ENCODE results near the gene USP4.

DNA sequence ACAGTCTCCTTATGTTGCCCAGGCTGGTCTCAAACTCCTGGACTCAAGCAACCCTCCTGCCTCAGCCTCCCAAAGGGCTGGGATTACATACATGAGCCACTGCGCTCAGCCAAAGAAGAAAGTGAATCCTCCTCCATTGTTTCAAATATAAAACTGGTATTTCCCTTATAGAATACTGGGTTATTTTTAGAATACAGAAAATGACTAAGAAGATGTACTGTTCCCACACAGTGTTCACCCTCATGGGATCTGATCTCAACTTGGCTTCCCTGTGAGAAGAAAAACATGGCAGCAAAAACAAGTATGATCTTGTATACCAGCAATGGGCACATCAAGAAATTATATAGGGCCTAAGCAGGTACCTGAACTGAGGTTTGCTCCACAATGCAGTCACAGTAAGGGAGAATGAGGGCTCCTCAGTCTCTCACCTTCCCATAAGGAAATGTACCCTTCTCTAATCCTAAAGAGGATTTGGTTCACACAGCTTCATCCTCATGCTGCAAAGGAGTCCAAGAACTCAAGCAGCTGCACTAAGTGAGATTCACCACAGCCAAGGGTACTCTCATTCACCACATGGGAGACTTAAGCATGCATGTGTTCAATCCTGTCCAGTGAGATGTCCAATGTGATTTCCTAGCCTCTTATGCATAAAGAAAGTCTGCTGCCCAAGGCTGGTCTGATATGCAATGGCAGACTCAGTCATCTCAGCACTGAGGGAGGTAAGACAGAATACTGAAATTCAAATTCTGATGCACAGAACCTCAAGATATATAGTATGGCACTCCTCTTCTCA lies 25.8 kb downstream of the USP4 start:
- TF ChIP-seq ARNT2 (CRISPR knock-in tag; IDR thresholded peaks at IDR 0.05; ENCODE audit: low read depth), result no peak
- TF ChIP-seq MAFK (conservative IDR thresholded peaks at IDR 0.05 in 1 of 2, IDR thresholded peaks at IDR 0.05 in 1 of 2; ENCODE audit: low read length in 2 of 2), result no peak
- TF ChIP-seq, protein P1, sequence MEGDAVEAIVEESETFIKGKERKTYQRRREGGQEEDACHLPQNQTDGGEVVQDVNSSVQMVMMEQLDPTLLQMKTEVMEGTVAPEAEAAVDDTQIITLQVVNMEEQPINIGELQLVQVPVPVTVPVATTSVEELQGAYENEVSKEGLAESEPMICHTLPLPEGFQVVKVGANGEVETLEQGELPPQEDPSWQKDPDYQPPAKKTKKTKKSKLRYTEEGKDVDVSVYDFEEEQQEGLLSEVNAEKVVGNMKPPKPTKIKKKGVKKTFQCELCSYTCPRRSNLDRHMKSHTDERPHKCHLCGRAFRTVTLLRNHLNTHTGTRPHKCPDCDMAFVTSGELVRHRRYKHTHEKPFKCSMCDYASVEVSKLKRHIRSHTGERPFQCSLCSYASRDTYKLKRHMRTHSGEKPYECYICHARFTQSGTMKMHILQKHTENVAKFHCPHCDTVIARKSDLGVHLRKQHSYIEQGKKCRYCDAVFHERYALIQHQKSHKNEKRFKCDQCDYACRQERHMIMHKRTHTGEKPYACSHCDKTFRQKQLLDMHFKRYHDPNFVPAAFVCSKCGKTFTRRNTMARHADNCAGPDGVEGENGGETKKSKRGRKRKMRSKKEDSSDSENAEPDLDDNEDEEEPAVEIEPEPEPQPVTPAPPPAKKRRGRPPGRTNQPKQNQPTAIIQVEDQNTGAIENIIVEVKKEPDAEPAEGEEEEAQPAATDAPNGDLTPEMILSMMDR (CRISPR knock-in tag; IDR thresholded peaks at IDR 0.05), result no peak

All from HepG2 (cell line).